ENCODE data around the gene SMIM17.

SMIM17 gene

DNA sequence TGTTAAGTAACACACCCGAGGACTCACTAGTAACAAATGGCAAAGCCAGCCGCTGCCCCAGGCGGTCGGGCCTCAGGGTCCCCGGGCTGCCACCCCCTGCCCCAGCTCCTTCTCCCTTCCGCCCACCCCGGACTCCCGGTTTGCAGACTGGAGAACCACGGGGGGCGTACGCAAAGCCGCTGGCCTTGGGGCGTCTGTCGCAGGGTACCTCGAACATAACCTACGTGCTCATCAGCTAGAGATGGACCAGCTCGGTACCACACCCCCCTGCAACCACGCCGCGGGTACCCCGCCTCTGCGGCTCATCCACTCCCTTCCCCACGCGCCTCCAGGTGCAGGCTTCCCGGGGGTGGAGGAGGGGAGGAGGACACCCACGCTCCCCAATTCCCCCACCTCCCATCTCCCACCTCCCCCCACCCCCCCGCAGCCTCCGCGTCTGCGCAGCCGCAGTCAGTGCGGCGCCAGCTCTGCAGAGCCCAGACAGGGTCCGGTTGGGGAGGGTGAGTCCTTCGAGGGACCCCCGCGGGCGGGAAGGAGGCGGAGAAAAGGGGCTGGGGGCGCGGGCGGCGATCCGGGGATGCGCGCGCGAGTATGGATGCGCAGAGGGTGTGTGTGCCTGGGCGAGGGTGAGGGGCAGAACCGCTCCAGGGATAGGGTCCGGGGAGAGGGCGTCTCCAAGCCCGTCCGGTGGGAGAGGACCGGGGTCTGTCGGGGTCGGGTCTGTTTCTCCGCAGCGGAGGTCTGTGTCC is at the start of gene SMIM17:
SMIM17 (plus strand) TSS at position 449 of the 749 bp plus-strand sequence. CDS start 2,509 bp downstream, outside the sequence.
- no peak for DNase-seq (ENCODE audit: low read depth)

DNA sequence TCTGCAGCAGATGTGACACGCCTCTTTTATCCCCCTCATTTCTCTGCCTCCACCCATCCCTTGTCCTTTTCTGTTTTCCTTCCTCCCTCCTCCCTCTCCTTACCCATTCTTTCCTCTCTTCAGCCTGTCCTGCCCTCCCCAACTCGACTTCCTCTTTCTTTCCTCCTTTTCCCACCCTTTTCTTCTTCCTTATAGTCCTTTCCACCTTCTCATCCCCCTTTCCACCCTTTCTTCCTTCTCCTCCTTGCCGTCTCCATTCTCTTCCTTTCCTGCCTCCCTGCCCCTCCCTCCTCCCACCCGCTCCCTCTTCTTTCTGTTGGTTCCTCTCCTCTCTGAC is 48.5 kb upstream of the SMIM17 start:
- DNase-seq (ENCODE audit: low read depth): no peak

GRCh38 chr19:56594783-56595547 is 48.0 kb upstream of the SMIM17 start, which contains the start of gene ZNF71:
Gene ZNF71, plus strand, starts transcription at chr19:56595302. Its CDS starts 6,257 bp downstream, at chr19:56601559.
- DNase-seq (ENCODE audit: low read depth): peak; percentile 86

- DNase-seq (ENCODE audit: low read depth): no peak
These were observed 47.4 kb upstream of the SMIM17 start for GRCh38 chr19:56595548-56595899.

- no peak for DNase-seq (ENCODE audit: low read depth)
These were observed 46.3 kb upstream of the SMIM17 start for GRCh38 chr19:56596676-56597075.

- DNase-seq (ENCODE audit: low read depth): peak; percentile 25
These were observed 45.3 kb upstream of the SMIM17 start for GRCh38 chr19:56597696-56598095.

DNA sequence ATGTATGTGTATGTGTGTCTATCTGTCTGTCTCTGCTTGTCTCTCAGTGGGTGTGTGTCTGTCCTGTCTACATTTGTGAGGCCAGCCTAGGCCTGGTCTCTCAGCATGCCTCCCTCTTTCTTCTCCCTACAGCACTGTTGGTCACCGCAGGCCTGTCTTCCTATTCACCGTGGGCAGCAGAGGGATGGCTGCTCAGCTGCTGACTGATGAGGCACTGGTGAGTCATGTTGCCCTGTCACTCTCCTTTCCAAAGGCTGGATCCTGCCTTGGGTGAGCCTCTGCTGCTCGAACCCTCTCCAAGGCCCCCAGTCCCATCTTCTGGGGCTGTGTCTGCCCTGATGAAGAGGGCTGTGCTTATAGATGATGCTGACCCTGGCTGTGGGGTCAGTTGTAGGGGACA is 41.6 kb upstream of the SMIM17 start:
- DNase-seq (ENCODE audit: low read depth): peak; percentile 53

- peak; percentile 6 for DNase-seq (ENCODE audit: low read depth)
These were observed 39.1 kb upstream of the SMIM17 start for GRCh38 chr19:56603829-56604228.

- DNase-seq (ENCODE audit: low read depth): no peak
These were observed 34.5 kb upstream of the SMIM17 start for GRCh38 chr19:56608274-56608964.

DNA sequence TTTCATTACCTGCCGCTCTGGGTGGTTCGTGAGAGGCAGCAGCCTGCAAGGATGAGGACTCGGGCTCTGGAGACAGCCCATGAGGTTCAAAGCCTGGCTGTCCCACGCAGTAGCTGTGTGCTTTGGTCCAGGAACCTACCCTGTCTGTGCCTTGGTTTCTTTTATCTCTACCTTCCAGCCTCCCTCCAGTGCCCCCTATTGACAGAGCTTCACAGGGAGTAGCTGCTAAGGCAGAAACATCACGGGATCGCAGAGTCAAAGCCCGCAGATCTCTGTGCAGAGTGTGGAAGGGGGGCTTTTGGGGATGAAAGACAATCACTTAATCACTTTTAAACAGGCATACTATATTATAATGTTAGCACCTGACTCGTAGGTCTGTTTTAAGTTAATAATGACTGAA is 31.7 kb upstream of the SMIM17 start:
- DNase-seq (ENCODE audit: low read depth): no peak

DNA sequence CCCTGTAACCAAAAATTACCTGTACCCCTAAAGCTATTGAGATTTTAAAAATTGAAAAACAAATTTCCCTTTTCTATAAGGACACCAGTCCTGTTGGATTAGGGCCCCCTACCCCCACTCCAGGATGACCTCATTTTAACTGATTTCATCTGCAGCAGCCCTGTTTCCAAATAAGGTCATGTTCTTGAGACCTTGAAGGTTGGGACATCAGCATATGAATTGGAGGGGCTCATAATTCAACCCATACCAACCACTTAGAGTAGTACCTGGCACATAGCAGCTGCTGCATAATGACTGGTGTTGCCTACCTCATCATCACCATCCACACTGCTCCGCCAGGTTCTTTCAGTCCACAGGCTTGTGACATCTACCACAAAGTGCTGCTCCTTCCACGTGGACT is 30.2 kb upstream of the SMIM17 start:
- DNase-seq (ENCODE audit: low read depth): no peak

DNA sequence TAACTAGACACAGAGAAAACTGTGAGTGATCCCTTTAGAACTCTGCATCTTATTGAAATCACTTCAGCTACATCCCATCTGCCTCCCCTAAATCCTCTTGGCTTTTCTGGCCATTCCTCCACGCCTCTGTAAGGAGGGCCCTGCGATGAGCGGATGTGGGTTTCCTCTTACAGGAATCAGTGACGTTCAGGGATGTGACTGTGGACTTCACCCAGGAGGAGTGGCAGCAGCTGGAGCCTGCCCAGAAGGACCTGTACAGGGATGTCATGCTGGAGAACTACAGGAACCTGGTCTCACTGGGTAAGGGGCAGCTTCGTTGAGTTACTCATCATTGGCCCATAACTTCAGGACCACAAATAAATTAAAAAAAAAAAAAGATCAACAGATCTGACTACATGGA is 29.3 kb upstream of the SMIM17 start:
- DNase-seq (ENCODE audit: low read depth): no peak

GRCh38 chr19:56617531-56617930 is 25.4 kb upstream of the SMIM17 start:
- DNase-seq (ENCODE audit: low read depth): no peak

- no peak for DNase-seq (ENCODE audit: low read depth)
These were observed 23.8 kb upstream of the SMIM17 start for GRCh38 chr19:56619121-56619520.

DNA sequence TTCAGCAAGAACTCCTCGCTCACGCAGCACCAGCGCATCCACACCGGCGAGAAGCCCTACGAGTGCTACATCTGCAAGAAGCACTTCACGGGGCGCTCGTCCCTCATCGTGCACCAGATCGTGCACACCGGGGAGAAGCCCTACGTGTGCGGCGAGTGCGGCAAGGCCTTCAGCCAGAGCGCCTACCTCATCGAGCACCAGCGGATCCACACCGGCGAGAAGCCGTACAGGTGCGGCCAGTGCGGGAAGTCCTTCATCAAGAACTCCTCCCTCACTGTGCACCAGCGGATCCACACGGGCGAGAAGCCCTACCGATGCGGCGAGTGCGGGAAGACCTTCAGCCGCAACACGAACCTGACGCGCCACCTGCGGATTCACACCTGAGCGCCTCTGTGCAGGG is 20.6 kb upstream of the SMIM17 start:
- DNase-seq (ENCODE audit: low read depth): no peak

- DNase-seq (ENCODE audit: low read depth): no peak
These were observed 20.0 kb upstream of the SMIM17 start for GRCh38 chr19:56623006-56623405.

DNA sequence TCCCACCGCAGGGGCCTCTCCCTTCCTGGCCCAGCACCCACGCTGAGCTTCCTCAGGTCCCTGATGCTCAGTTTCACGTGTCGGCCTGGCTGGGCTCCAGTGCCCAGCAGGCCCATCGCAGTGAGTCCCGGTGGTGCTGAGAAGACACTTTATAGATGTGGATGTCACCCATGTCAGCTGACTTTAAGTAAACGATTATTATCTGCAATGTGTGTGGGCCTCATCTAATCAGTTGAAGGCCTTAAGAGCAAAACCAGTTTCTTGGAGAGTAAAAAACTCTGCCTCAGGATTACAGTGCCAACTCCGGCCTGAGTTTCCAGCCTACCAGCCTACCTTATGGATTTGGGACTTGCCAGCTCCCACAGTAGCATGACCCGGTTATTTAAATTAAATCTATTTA is 17.3 kb upstream of the SMIM17 start:
- DNase-seq (ENCODE audit: low read depth): no peak

DNA sequence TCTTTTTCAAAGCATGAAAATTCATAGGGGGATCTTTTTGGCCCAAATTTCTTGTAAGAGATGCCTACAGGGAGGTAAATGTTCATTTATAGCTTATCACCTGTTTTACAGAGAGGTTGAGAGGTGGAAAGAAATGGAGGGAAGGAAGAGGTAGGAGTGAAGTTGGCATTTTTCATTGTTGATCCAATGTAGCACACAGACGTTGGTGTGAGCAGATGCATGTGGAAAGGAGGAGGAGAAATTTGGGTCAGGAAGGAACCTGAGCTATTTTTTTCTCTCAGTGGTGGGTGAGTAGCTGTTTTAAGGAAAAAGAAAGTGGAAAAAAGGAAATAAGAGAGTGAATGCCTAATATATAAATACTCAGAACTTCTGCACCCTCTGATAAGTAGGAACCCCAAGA is 9.9 kb upstream of the SMIM17 start:
- DNase-seq (ENCODE audit: low read depth): no peak

DNA sequence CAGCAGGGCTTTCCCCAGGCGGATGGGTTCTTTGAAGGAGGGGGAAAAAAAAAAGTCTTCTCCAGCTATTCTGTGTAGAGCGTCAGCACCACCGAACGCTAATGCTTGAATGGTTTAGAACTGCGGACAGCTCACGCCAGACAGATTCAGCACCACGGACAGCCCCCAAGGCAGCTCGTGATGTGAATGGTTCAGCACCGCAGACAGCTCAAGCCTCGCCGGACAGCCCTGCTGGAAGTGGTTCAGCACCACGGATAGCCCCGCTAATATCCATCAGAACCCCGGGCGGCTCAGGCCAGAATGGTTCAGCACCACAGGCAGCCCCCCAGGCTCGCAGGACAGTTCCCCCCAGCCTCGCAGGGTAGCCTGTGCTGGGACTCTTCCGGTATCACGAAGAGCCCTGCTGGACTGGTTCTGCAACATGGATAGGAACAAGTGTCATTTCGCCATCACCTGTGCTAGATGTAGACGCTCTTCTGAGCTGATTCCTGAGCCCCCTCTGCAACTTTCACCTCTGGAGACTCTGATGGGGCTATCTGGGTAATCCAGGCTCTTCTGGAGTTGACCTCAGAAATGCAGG is 4.9 kb upstream of the SMIM17 start:
- DNase-seq (ENCODE audit: low read depth): peak; percentile 86

GRCh38 chr19:56639217-56639616 is 3.7 kb upstream of the SMIM17 start:
- peak; percentile 8 for DNase-seq (ENCODE audit: low read depth)

DNA sequence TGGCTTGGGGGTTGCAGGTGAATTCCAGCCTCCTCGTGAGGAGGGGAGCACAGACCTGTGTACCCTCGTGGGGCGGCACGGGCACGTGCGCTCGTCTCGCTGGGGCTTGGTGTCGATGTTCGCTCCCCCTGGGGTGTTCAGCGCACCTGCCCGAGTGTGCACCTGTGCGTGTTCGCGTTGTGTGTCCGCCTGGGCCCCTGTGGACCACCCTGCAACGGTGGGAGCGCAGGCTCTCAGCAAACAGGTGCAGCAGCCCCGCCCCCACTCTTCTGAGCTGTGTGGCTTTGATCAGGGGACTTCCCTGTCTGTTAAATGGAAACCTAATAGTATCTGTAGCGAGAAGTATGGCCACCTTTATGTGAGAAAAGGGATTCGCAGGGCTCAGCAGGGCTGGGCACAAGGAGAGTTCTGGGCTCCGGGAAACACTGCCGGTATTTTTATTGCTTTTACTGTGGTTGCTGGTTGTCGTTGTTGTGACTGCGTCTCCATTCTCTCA is 549 bp downstream of the SMIM17 start:
- no peak for DNase-seq (ENCODE audit: low read depth)

- no peak for DNase-seq (ENCODE audit: low read depth)
These were observed 11.2 kb downstream of the SMIM17 start for GRCh38 chr19:56654151-56654550.
